GM12878 (cell line): ENCODE measurements around the gene NEU3. TPM values are rescaled to one million over a fixed set of nuclear protein-coding genes. Genes with fewer than 3 reads are reported as not detected.

Experiments
- GATAD2B ChIP-seq: fragments of 450-650 bp; conservative IDR thresholded peaks from 2 replicates; pipeline ENCODE4 v1.6.1; 2017; ENCODE audit warnings: low read depth, mild to moderate bottlenecking, moderate library complexity
- IKZF1 ChIP-seq: fragments of 450-650 bp; conservative IDR thresholded peaks from 2 replicates; pipeline ENCODE4 v1.6.1; 2017; ENCODE audit warnings: antibody characterized with exemption, mild to moderate bottlenecking
- JUND ChIP-seq: IDR thresholded peaks from 2 replicates; pipeline ENCODE4 v1.6.1; 2012; ENCODE audit warnings: low read depth, mild to moderate bottlenecking, low read length, improper control_type of control experiment, moderate library complexity
- MEF2B ChIP-seq: fragments of 450-650 bp; IDR thresholded peaks from 2 replicates; pipeline ENCODE4 v1.6.1; 2018; ENCODE audit warnings: mild to moderate bottlenecking, moderate library complexity; ENCODE audit not compliant: partially characterized antibody, poor library complexity, severe bottlenecking
- NFYA ChIP-seq: IDR thresholded peaks from 2 replicates; pipeline ENCODE4 v1.6.1; 2011; ENCODE audit warnings: low read depth, mild to moderate bottlenecking, low read length, improper control_type of control experiment, borderline replicate concordance
- NKRF ChIP-seq: fragments of 450-650 bp; conservative IDR thresholded peaks from 2 replicates; pipeline ENCODE4 v1.6.1; 2017; ENCODE audit warnings: mild to moderate bottlenecking, moderate library complexity
- NR2C2 ChIP-seq: IDR thresholded peaks from 2 replicates; pipeline ENCODE4 v1.6.1; 2011; ENCODE audit warnings: borderline replicate concordance, low read depth; ENCODE audit not compliant: control insufficient read depth, insufficient read length
- PKNOX1 ChIP-seq: fragments of 450-650 bp; IDR thresholded peaks from 2 replicates; pipeline ENCODE4 v1.6.1; 2016; ENCODE audit warnings: mild to moderate bottlenecking
- RELB ChIP-seq: fragments of 450-650 bp; IDR thresholded peaks from 2 replicates; pipeline ENCODE4 v1.6.1; 2017; ENCODE audit warnings: low read depth, mild to moderate bottlenecking, moderate library complexity
- REST ChIP-seq: IDR thresholded peaks from 2 replicates; pipeline ENCODE4 v1.6.1; 2012; ENCODE audit warnings: mild to moderate bottlenecking, low read depth, low read length
- RUNX3 ChIP-seq: IDR thresholded peaks from 2 replicates; pipeline ENCODE4 v1.6.1; 2012; ENCODE audit warnings: low read length, inconsistent platforms
- ZNF592 ChIP-seq: fragments of 450-650 bp; IDR thresholded peaks from 2 replicates; pipeline ENCODE4 v1.6.1; 2017; ENCODE audit warnings: mild to moderate bottlenecking, moderate library complexity
- polyA plus RNA-seq, 11 experiments: library from polyadenylated mRNA; depleted of rRNA in 4 of 11; unstranded in 6 of 11; stranded (reverse) in 5 of 11; fragments of >200 nt; fragmentation: Nextera tagmentation in 4 of 11; fragmentation: Illumina TruSeq in 1 of 11; extraction: Ambion mirVana in 4 of 11; extraction: Trizol in 1 of 11; gene quantifications; 1 replicate in 1 of 11; 2 replicates in 10 of 11; pipeline versions ENCODE4 v1.2.1 to v1.2.3, GENCODE V29; 2011 to 2016; ENCODE audit warnings: inconsistent platforms in 2 of 11, missing spikeins in 2 of 11, low read depth in 1 of 11
- total RNA-seq, 4 experiments: library from RNA; depleted of rRNA in 3 of 4; stranded (reverse); fragments of >200 nt in 3 of 4; fragmentation: Illumina TruSeq in 1 of 4; extraction: Trizol in 1 of 4; gene quantifications; 2 replicates each; pipeline versions ENCODE4 v1.2.1 to v1.2.3, GENCODE V29; 2013 to 2021
- TF ChIP-seq, protein P1 (sequence below): fragments of 150-350 bp; IDR thresholded peaks from 2 replicates; pipeline ENCODE4 v1.6.1; 2014; ENCODE audit warnings: mild to moderate bottlenecking, low read depth, low read length

NEU3 gene
- total and polyA plus RNA-seq, 10 of the 15 experiments (the other 5 are each of a cell fraction or from before 2014, with no cell fraction given), result 2.5 to 20.3 (median 13.4) TPM

DNA sequence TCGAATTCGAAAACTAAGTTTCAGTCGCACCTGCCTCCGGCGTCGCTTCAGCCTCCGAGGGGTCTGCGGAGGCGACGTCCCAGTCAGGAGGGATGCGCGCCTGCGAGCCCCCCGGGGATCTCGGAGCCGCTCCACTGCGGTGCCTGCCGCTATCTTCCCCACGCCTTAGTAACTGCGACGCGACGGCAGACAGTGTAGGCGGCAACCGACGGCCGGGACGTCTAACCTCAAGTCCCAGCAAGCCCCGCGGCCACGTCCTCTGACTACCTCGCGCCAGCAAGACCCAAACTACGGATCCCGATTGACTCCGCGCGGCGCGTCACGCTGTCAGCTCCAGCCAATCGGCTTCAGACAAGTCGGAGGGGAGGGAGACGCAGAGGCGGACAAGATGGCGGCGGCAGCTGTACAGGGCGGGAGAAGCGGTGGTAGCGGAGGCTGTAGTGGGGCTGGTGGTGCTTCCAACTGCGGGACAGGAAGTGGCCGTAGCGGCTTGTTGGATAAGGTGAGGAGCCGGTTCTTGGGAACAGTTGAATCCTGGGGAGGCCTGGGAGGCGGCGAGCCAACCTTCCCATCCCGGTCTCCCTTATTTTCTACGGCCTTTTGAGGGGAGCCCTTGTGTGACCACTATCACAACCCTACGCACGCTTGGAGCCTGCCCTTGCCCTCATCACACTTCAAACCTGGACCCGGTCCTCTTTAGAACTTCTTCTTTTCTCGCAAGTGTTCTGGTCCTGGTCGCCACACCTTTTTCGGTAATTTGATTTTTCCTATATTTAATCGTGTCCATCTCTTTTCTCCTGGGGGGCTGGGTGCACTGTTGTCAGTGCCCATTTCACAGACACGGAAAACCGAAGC, 39.6 kb upstream of the NEU3 start, which contains the start of the genes SPCS2 and XRRA1 (continued):
- no peak for TF ChIP-seq ZNF592
- TF ChIP-seq REST, result no peak
- 0 out of 2 replicates have a peak, but pooled peaks have one; percentile 17 for TF ChIP-seq JUND
- no peak for TF ChIP-seq NFYA
- peak; percentile 85 for TF ChIP-seq RUNX3
- TF ChIP-seq IKZF1, result peak; percentile 99
- TF ChIP-seq GATAD2B, result peak; percentile 42; the same call in 1 of the 2 replicates
- peak; percentile 55 for TF ChIP-seq RELB
- TF ChIP-seq MEF2B, result no peak
- no peak for TF ChIP-seq NR2C2
- TF ChIP-seq, protein P1, sequence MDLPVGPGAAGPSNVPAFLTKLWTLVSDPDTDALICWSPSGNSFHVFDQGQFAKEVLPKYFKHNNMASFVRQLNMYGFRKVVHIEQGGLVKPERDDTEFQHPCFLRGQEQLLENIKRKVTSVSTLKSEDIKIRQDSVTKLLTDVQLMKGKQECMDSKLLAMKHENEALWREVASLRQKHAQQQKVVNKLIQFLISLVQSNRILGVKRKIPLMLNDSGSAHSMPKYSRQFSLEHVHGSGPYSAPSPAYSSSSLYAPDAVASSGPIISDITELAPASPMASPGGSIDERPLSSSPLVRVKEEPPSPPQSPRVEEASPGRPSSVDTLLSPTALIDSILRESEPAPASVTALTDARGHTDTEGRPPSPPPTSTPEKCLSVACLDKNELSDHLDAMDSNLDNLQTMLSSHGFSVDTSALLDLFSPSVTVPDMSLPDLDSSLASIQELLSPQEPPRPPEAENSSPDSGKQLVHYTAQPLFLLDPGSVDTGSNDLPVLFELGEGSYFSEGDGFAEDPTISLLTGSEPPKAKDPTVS, result no peak
- peak; percentile 85 for TF ChIP-seq PKNOX1
- peak; percentile 35 for TF ChIP-seq NKRF
